ENCODE measurements around the gene CSAG1.
"Not testable (repeated sequence)": the region's sequence is repeated elsewhere in the genome, so short reads cannot be mapped to it uniquely, and the experiment has no call there.

CSAG1 gene, protein sequence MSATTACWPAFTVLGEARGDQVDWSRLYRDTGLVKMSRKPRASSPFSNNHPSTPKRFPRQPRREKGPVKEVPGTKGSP

DNA sequence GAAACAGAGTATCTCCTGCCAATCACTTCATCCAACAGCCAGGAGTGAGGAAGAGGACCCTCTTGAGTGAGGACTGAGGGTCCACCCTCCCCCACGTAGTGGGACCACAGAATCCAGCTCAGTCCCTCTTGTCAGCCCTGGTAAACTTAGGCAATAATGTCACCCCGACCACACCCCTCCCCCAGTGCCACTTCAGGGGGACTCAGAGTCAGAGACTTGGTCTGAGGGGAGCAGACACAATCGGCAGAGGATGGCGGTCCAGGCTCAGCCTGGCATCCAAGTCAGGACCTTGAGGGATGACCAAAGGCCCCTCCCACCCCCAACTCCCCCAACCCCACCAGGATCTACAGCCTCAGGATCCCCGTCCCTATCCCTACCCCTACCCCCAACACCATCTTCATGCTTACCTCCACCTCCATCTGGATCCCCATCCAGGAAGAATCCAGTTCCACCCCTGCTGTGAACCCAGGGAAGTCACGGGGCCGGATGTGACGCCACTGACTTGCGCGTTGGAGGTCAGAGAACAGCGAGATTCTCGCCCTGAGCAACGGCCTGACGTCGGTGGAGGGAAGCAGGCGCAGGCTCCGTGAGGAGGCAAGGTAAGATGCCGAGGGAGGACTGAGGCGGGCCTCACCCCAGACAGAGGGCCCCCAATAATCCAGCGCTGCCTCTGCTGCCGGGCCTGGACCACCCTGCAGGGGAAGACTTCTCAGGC lies at the start of gene CSAG1, which contains the start of gene MAGEA12:
CSAG1 (minus strand) TSS at position 461 of the 715 bp plus-strand sequence. CDS start 1,261 bp downstream, outside the sequence.
MAGEA12 (plus strand) TSS at position 497 of the 715 bp plus-strand sequence. CDS start 2,405 bp downstream, outside the sequence.
- DNase-seq = no peak

DNA sequence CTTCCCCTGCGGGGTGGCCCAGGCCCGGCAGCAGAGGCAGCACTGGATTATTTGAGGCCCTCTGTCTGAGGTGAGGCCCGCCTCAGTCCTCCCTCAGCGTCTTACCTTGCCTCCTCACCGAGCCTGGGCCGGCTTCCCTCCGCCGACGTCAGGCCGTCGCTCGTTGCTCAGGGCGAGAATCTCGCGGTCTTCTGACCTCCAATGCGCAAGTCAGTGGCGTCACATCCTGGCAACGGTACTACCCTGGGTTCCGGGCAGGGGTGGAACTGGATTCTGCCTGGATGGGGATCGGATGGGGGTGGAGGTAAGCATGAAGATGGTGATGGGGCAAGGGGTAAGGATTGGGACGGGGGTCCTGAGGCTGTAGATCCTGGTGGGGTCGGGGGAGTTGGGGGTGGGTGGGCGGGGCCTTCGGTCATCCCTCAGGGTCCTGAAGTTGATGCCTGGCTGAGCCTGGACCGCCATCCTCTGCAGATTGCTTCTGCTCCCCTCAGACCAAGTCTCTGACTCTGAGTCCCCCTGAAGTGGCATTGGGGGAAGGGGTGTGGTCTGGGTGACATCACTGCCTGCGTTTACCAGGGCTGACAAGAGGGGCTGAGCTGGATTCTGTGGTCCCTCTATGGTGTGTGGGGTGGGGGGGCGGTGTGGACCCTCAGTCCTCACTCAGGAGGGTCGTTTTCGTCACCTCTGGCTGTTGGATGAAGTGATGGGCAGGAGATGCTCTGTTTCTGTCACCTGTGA lies 36.2 kb upstream of the CSAG1 start, which contains the start of gene MAGEA6:
MAGEA6 (minus strand) TSS at position 141 of the 741 bp plus-strand sequence. CDS start 2,039 bp downstream, outside the sequence.
- DNase-seq = not testable (repeated sequence)

DNA sequence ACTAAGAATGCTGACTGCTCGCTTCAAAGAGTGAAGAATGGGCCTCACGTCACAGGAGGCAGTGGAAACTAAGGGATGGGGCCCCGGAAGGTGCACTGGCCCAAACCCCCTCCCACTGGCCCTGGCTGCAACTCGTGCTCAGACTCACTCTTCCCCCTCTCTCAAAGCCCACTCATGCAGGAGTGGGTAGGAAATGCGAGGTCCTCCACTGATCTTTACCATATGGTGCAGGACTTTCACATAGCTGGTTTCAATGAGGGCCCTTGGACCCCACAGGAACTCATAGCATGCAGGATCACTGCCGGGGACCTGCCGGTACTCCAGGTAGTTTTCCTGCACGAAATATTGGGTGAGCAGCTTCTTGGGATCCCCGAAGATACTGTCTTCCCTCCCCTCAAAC lies 33.0 kb upstream of the CSAG1 start:
- DNase-seq = not testable (repeated sequence)

DNA sequence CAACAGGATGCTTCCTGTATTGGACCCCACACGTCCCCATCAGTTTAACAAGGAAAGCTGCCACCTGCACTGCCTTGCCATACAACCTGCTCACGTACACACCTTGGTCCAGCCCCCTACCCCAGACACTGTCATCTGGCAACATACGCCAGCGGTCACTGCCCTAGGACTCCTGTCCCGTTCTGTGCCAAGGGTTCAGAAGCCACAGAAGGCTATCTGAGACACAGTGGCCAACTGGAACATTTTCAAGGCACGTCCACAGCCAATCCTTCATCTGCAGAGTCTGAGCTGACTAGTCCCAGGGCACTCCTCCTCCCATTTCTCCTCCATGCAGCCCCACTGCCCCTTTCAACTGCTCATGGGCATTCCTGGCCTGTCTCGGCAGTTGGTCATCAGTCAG lies 28.1 kb upstream of the CSAG1 start:
- not testable (repeated sequence) for DNase-seq

DNA sequence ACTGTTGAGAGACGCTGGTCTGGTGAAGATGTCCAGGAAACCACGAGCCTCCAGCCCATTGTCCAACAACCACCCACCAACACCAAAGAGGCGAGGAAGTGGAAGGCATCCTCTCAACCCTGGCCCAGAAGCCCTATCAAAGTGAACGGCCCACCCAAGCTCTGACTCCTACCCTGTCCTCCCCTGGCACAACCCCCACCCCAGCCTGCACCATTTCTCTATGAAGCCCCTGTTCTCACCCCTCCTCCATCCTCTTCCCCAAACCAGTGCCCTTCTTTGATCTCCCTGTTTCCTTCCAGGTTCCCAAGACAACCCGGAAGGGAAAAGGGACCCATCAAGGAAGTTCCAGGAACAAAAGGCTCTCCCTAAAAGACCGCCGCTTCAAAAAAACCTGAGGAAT lies 26.0 kb upstream of the CSAG1 start:
- DNase-seq = not testable (repeated sequence)

DNA sequence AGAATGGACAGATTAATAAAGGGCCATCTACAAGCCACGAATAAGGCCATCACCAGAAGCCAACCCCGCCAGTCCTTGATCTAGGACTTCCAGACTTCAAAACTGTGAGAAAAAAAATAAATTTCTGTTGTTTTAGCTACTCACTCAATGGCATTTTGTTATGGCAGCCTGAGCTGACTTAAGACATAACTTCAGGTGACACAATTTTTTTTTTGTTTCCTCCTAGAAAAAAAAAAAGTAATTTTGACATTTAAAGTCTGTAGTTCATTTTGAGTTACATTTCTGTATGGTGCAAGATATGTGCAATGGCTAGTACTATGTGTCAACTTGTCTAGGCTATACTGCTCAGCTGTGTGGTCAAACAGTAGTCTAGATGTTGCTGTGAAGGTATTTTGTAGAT lies 25.4 kb upstream of the CSAG1 start, which contains the start of gene CSAG3:
CSAG3 (plus strand) TSS at position 301 of the 400 bp plus-strand sequence.
- not testable (repeated sequence) for DNase-seq

DNA sequence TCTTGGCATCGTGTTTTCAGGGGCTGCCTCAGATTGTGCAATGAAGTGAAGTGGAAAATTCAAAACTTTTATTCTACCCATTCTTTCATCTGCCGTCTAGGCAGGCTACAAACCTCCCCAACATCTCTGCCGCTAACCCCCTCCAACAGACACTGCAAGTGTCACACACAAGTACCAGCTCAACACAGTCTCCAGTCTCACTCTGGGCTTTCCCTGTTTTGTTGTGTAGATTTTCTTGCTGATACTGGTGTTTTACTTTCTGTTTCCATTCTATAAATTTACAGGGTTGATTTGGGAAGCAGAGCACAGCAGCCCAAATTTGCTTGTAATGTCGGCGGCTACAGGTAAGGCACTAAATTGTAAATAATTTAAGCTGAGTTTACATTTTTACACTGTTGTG lies 21.4 kb upstream of the CSAG1 start:
- not testable (repeated sequence) for DNase-seq

DNA sequence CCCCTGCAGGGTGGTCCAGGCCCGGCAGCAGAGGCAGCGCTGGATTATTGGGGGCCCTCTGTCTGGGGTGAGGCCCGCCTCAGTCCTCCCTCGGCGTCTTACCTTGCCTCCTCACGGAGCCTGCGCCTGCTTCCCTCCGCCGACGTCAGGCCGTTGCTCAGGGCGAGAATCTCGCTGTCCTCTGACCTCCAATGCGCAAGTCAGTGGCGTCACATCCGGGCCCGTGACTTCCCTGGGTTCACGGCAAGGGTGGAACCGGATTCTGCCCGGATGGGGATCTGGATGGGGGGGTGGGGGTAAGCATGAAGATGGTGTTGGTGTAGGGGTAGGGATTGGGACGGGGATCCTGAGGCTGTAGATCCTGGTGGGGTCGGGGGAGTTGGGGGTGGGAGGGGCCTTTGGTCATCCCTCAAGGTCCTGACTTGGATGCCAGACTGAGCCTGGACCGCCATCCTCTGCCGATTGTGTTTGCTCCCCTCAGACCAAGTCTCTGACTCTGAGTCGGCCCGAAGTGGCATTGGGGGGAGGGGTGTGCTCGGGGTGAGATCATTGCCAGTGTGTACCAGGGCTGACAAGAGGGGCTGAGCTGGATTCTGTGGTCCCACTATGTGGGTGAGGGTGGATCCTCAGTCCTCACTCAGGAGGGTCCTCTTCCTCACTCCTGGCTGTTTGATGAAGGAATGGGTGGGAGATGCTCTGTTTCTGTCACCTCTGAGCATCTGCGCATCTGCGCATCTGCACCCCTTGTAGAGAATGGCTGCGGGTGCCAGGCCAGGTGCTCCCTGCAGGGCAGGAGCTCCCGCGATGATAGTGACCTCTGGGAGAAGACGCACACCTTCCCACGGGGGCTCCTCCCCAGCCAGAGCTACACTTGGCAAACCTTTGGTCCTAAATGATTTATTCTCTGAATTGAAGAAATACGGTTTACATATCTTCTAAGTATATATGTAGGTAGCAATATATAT lies 20.4 kb upstream of the CSAG1 start, which contains the start of gene MAGEA2:
MAGEA2 (minus strand) TSS at position 157 of the 965 bp plus-strand sequence. CDS start 2,479 bp downstream, outside the sequence.
- not testable (repeated sequence) for DNase-seq

DNA sequence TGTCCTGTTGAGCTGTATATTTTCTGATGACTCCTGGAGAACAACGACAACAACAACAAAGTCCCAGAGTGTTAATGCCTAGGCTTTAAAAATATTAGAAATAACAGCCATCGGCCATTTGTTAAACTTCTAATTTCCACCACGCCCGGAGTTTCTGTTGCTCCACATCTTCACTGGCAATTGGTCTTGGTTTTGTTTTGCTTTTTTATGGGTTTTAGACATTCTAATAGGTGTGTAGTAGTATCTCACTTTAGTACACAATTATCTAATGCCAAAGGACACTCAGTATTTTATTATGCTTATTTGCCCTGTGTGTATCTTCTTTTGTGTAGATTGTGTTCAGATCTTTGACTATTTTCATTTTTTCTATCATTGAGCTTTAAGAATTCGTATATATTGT lies 5.0 kb upstream of the CSAG1 start:
- no peak for DNase-seq

DNA sequence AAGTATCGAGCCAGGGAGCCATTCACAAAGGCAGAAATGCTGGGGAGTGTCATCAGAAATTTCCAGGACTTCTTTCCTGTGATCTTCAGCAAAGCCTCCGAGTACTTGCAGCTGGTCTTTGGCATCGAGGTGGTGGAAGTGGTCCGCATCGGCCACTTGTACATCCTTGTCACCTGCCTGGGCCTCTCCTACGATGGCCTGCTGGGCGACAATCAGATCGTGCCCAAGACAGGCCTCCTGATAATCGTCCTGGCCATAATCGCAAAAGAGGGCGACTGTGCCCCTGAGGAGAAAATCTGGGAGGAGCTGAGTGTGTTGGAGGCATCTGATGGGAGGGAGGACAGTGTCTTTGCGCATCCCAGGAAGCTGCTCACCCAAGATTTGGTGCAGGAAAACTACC lies 3.0 kb upstream of the CSAG1 start:
- not testable (repeated sequence) for DNase-seq

DNA sequence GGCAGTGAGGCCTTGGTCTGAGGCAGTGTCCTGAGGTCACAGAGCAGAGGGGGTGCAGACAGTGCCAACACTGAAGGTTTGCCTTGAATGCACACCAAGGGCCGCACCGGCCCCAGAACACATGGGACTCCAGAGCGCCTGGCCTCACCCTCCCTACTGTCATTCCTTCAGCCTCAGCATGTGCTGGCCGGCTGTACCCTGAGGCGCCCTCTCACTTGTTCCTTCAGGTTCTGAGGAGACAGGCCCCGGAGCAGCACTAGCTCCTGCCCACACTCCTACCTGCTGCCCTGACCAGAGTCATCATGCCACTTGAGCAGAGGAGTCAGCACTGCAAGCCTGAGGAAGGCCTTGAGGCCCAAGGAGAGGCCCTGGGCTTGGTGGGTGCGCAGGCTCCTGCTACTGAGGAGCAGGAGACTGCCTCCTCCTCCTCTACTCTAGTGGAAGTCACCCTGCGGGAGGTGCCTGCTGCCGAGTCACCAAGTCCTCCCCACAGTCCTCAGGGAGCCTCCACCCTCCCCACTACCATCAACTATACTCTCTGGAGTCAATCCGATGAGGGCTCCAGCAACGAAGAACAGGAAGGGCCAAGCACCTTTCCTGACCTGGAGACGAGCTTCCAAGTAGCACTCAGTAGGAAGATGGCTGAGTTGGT lies 2.5 kb upstream of the CSAG1 start:
- DNase-seq = no peak

DNA sequence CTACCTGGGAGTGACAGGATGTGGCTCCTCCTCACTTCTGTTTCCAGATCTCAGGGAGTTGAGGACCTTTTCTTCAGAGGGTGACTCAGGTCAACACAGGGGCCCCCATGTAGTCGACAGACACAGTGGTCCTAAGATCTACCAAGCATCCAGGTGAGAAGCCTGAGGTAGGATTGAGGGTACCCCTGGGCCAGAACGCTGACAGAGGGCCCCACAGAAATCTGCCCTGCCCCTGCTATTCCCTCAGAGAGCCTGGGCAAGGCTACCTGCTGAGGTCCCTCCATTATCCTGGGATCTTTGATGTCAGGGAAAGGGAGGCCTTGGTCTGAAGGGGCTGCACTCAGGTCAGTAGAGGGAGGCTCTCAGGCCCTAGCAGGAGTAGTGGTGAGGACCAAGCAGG lies 1.6 kb upstream of the CSAG1 start:
- no peak for DNase-seq

DNA sequence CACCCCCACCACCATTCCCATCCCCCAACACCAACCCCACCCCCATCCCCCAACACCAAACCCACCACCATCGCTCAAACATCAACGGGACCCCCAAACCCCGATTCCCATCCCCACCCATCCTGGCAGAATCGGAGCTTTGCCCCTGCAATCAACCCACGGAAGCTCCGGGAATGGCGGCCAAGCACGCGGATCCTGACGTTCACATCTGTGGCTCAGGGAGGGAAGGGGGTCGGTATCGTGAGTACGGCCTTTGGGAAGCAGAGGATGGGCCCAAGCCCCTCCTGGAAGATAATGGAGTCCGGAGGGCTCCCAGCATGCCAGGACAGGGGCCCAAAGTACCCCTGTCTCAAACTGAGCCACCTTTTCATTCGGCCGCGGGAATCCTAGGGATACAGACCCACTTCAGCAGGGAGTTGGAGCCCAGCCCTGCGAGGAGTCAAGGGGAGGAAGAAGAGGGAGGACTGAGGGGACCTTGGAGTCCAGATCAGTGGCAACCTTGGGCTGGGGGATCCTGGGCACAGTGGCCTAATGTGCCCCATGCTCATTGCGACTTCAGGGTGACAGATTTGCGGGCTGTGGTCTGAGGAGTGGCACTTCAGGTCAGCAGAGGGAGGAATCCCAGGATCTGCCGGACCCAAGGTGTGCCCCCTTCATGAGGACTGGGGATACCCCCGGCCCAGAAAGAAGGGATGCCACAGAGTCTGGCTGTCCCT lies 780 bp upstream of the CSAG1 start:
- not testable (repeated sequence) for DNase-seq

DNA sequence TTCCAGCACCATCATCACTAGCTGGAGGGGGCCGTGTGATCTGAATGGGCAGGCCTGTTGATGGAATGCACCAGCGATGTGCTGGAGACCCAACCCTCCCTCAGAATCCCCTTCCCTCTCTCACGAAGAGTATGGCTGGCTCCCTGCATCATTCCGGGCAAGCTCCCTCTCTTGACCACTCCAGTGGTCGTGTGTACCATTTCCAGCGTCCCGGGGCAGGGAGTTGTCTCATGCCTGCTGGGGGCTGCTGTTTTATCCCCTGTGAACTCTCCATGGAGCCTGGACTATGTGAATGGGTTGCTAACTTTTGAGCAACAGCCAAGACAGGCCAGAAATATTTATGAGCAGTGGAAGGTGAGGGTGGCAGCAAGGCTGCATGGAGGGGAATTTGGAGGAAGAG lies 8.1 kb downstream of the CSAG1 start:
- DNase-seq = no peak

DNA sequence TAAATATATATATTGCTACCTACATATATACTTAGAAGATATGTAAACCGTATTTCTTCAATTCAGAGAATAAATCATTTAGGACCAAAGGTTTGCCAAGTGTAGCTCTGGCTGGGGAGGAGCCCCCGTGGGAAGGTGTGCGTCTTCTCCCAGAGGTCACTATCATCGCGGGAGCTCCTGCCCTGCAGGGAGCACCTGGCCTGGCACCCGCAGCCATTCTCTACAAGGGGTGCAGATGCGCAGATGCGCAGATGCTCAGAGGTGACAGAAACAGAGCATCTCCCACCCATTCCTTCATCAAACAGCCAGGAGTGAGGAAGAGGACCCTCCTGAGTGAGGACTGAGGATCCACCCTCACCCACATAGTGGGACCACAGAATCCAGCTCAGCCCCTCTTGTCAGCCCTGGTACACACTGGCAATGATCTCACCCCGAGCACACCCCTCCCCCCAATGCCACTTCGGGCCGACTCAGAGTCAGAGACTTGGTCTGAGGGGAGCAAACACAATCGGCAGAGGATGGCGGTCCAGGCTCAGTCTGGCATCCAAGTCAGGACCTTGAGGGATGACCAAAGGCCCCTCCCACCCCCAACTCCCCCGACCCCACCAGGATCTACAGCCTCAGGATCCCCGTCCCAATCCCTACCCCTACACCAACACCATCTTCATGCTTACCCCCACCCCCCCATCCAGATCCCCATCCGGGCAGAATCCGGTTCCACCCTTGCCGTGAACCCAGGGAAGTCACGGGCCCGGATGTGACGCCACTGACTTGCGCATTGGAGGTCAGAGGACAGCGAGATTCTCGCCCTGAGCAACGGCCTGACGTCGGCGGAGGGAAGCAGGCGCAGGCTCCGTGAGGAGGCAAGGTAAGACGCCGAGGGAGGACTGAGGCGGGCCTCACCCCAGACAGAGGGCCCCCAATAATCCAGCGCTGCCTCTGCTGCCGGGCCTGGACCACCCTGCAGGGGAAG lies 19.4 kb downstream of the CSAG1 start, which contains the start of gene MAGEA2B:
MAGEA2B (plus strand) TSS at position 814 of the 973 bp plus-strand sequence. CDS start 2,479 bp downstream, outside the sequence.
- DNase-seq = not testable (repeated sequence)

DNA sequence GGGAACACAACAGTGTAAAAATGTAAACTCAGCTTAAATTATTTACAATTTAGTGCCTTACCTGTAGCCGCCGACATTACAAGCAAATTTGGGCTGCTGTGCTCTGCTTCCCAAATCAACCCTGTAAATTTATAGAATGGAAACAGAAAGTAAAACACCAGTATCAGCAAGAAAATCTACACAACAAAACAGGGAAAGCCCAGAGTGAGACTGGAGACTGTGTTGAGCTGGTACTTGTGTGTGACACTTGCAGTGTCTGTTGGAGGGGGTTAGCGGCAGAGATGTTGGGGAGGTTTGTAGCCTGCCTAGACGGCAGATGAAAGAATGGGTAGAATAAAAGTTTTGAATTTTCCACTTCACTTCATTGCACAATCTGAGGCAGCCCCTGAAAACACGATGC lies 20.3 kb downstream of the CSAG1 start:
- DNase-seq = not testable (repeated sequence)

DNA sequence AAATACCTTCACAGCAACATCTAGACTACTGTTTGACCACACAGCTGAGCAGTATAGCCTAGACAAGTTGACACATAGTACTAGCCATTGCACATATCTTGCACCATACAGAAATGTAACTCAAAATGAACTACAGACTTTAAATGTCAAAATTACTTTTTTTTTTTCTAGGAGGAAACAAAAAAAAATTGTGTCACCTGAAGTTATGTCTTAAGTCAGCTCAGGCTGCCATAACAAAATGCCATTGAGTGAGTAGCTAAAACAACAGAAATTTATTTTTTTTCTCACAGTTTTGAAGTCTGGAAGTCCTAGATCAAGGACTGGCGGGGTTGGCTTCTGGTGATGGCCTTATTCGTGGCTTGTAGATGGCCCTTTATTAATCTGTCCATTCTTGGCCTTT lies 24.3 kb downstream of the CSAG1 start, which contains the start of gene CSAG2:
CSAG2 (minus strand) TSS at position 101 of the 400 bp plus-strand sequence. CDS start 161 bp downstream, outside the sequence.
- DNase-seq = not testable (repeated sequence)

DNA sequence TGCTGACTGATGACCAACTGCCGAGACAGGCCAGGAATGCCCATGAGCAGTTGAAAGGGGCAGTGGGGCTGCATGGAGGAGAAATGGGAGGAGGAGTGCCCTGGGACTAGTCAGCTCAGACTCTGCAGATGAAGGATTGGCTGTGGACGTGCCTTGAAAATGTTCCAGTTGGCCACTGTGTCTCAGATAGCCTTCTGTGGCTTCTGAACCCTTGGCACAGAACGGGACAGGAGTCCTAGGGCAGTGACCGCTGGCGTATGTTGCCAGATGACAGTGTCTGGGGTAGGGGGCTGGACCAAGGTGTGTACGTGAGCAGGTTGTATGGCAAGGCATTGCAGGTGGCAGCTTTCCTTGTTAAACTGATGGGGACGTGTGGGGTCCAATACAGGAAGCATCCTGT lies 27.0 kb downstream of the CSAG1 start:
- not testable (repeated sequence) for DNase-seq

DNA sequence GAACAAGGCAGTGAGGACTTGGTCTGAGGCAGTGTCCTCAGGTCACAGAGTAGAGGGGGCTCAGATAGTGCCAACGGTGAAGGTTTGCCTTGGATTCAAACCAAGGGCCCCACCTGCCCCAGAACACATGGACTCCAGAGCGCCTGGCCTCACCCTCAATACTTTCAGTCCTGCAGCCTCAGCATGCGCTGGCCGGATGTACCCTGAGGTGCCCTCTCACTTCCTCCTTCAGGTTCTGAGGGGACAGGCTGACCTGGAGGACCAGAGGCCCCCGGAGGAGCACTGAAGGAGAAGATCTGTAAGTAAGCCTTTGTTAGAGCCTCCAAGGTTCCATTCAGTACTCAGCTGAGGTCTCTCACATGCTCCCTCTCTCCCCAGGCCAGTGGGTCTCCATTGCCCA lies 33.1 kb downstream of the CSAG1 start:
- not testable (repeated sequence) for DNase-seq
